Astrocyte (in vitro differentiated cells and primary cell): ENCODE measurements around the gene GLRX.

Source experiments
- EZH2 ChIP-seq: IDR thresholded peaks from 2 replicates; pipeline ENCODE4 v1.6.1; 2012; ENCODE audit warnings: mild to moderate bottlenecking, low read length, inconsistent platforms; ENCODE audit not compliant: insufficient read depth
- TF ChIP-seq, protein P1 (sequence below): IDR thresholded peaks from 2 replicates; pipeline ENCODE4 v1.5.1; 2011; ENCODE audit warnings: low read depth, mild to moderate bottlenecking, inconsistent platforms, low read length, moderate library complexity; ENCODE audit not compliant: insufficient read depth

DNA sequence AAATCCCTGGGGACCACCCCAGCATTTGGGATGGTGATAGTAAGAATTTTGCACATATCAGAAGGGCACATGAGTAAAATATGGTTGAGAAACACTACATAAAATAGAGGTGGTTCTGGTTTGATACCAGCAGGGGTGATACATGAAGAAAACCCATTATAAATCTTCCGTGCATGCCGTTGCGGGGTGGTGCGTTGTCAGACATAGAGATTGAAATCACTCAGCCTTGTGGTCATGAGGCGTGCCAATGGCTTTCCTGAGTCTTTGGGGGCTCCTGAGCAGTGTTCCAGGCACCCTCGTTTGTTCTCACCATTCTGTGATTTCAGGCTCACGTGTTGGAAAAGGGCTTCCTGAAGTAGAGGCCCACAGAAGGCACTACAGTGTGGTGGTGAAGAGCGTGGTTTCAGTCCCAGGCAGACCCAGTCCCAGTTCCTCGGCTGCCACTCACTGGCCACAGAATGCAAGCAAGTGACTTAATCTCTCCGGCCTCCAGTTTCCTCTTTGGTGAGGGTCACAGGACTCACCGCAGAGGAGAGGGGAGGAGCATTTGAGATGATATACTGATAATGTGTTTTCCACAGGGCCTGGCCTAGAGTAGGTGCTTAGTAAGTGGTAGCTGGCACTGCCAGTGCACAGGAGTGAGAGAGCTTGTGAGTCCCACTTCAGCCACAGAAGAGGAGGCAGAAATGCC lies 20.5 kb upstream of the GLRX start:
- TF ChIP-seq, protein P1, sequence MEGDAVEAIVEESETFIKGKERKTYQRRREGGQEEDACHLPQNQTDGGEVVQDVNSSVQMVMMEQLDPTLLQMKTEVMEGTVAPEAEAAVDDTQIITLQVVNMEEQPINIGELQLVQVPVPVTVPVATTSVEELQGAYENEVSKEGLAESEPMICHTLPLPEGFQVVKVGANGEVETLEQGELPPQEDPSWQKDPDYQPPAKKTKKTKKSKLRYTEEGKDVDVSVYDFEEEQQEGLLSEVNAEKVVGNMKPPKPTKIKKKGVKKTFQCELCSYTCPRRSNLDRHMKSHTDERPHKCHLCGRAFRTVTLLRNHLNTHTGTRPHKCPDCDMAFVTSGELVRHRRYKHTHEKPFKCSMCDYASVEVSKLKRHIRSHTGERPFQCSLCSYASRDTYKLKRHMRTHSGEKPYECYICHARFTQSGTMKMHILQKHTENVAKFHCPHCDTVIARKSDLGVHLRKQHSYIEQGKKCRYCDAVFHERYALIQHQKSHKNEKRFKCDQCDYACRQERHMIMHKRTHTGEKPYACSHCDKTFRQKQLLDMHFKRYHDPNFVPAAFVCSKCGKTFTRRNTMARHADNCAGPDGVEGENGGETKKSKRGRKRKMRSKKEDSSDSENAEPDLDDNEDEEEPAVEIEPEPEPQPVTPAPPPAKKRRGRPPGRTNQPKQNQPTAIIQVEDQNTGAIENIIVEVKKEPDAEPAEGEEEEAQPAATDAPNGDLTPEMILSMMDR = no peak
- no peak for TF ChIP-seq EZH2
